GM23338 (cell line): ENCODE data around the gene GRID1. TPM values are rescaled to one million over a fixed set of nuclear protein-coding genes. Genes with fewer than 3 reads are reported as not detected.

ENCODE experiments used
- ATAC-seq: fragments of 200-7000 bp; cut with Tn5 transposase; 3 replicates; pipeline ENCODE4 v1.9.1; 2020
- DNase-seq: peaks from one replicate; pipeline ENCODE4 v3.0.0-alpha.2; 2015; ENCODE audit warnings: low spot score
- H2AFZ ChIP-seq: fragments of 200-600 bp; sonication (generic); 2 replicates; pipeline ENCODE4 v1.8.0; 2016; ENCODE audit warnings: antibody characterized with exemption, mild to moderate bottlenecking, moderate library complexity
- H3F3A ChIP-seq: fragments of 200-600 bp; sonication (generic); replicated peaks from 2 replicates; pipeline ENCODE4 v1.8.0; 2017; ENCODE audit warnings: antibody characterized with exemption, mixed run types, low read depth
- H3K27ac ChIP-seq: fragments of 200-600 bp; sonication (generic); 2 replicates; pipeline ENCODE4 v1.6.1; 2016; ENCODE audit warnings: low read depth
- H3K27me3 ChIP-seq: fragments of 200-600 bp; sonication (generic); 2 replicates; pipeline ENCODE4 v1.8.0; 2016; ENCODE audit warnings: mild to moderate bottlenecking, mixed run types, moderate library complexity; ENCODE audit not compliant: insufficient read depth
- H3K36me3 ChIP-seq: fragments of 200-600 bp; sonication (generic); 2 replicates; pipeline ENCODE4 v1.8.0; 2016; ENCODE audit warnings: mild to moderate bottlenecking; ENCODE audit not compliant: insufficient read depth
- H3K4me1 ChIP-seq: fragments of 200-600 bp; sonication (generic); 2 replicates; pipeline ENCODE4 v1.8.0; 2016; ENCODE audit warnings: mild to moderate bottlenecking, moderate library complexity; ENCODE audit not compliant: insufficient read depth
- H3K4me2 ChIP-seq: fragments of 200-600 bp; sonication (generic); 2 replicates; pipeline ENCODE4 v1.7.1; 2017; ENCODE audit warnings: mixed run types
- H3K4me3 ChIP-seq: fragments of 200-600 bp; sonication (generic); 2 replicates; pipeline ENCODE4 v1.6.1; 2016; ENCODE audit warnings: mixed run types
- H3K79me2 ChIP-seq: fragments of 200-600 bp; sonication (generic); replicated peaks from 2 replicates; pipeline ENCODE4 v1.8.0; 2017; ENCODE audit warnings: mild to moderate bottlenecking; ENCODE audit not compliant: insufficient read depth
- H3K9me2 ChIP-seq: fragments of 200-600 bp; sonication (generic); 2 replicates; pipeline ENCODE4 v1.8.0; 2017; ENCODE audit not compliant: insufficient read depth
- H4K20me1 ChIP-seq: fragments of 200-600 bp; sonication (generic); replicated peaks from 2 replicates; pipeline ENCODE4 v1.8.0; 2017; ENCODE audit warnings: mild to moderate bottlenecking; ENCODE audit not compliant: insufficient read depth
- H3K27ac Mint-ChIP-seq: 2 replicates; pipeline ENCODE4 v1.8.0; 2020; ENCODE audit warnings: inconsistent platforms, mild to moderate bottlenecking, moderate library complexity, mixed read lengths
- H3K27me3 Mint-ChIP-seq: 3 replicates; pipeline ENCODE4 v1.8.0; 2022; ENCODE audit warnings: low read depth, mild to moderate bottlenecking, moderate library complexity, mixed read lengths, inconsistent platforms; ENCODE audit not compliant: insufficient read depth, poor library complexity
- H3K36me3 Mint-ChIP-seq: 3 replicates; pipeline ENCODE4 v1.8.0; 2021; ENCODE audit warnings: low read depth, mild to moderate bottlenecking, inconsistent platforms, moderate library complexity, mixed read lengths
- H3K4me1 Mint-ChIP-seq: 3 replicates; pipeline ENCODE4 v1.8.0; 2020; ENCODE audit warnings: mild to moderate bottlenecking, inconsistent platforms, mixed read lengths
- H3K4me3 Mint-ChIP-seq: 3 replicates; pipeline ENCODE4 v1.8.0; 2021; ENCODE audit warnings: moderate library complexity, mild to moderate bottlenecking, inconsistent platforms, mixed read lengths
- H3K9me3 Mint-ChIP-seq: 3 replicates; pipeline ENCODE4 v1.8.0; 2020; ENCODE audit warnings: moderate library complexity, mild to moderate bottlenecking, inconsistent platforms, mixed read lengths
- CREB1 ChIP-seq: fragments of 250-450 bp; sonication (Bioruptor Pico); IDR thresholded peaks from 2 replicates; pipeline ENCODE4 v1.5.0; 2020; ENCODE audit warnings: low read depth, mild to moderate bottlenecking, moderate library complexity
- EZH2 ChIP-seq: fragments of 200-600 bp; sonication (generic); IDR thresholded peaks from one replicate; pipeline ENCODE4 v1.8.0; 2017; ENCODE audit warnings: antibody characterized with exemption, mild to moderate bottlenecking, low read depth; ENCODE audit not compliant: unreplicated experiment
- EZH2phosphoT487 ChIP-seq: fragments of 200-600 bp; sonication (generic); IDR thresholded peaks from one replicate; pipeline ENCODE4 v1.8.1; 2018; ENCODE audit warnings: antibody characterized with exemption; ENCODE audit not compliant: unreplicated experiment
- JUNB ChIP-seq: IDR thresholded peaks from one replicate; pipeline ENCODE4 v1.6.1; 2016; ENCODE audit warnings: antibody characterized with exemption; ENCODE audit not compliant: unreplicated experiment
- NANOG ChIP-seq: IDR thresholded peaks from 2 replicates; pipeline ENCODE4 v1.6.1; 2016; ENCODE audit warnings: antibody characterized with exemption, borderline replicate concordance
- POLR2AphosphoS5 ChIP-seq: IDR thresholded peaks from 2 replicates; pipeline ENCODE4 v1.6.1; 2016; ENCODE audit warnings: antibody characterized with exemption, low read depth
- STAT1 ChIP-seq: IDR thresholded peaks from one replicate; pipeline ENCODE4 v1.6.1; 2016; ENCODE audit warnings: antibody characterized with exemption; ENCODE audit not compliant: unreplicated experiment
- ZNF114 ChIP-seq: fragments of 250-450 bp; sonication (Bioruptor Pico); IDR thresholded peaks from 2 replicates; pipeline ENCODE4 v1.5.0; 2020; ENCODE audit warnings: mild to moderate bottlenecking, moderate library complexity
- ZNF331 ChIP-seq: fragments of 250-450 bp; sonication (Bioruptor Pico); IDR thresholded peaks from 2 replicates; pipeline ENCODE4 v1.5.0; 2020; ENCODE audit warnings: low read depth, mild to moderate bottlenecking, moderate library complexity
- polyA plus RNA-seq: library from polyadenylated mRNA; unstranded; fragments of >200 nt; fragmentation: Nextera tagmentation; extraction: Ambion mirVana; gene quantifications from 2 replicates; pipeline ENCODE4 v1.2.1, GENCODE V29; 2016
- total RNA-seq: library from RNA; depleted of rRNA; stranded (reverse); fragments of >200 nt; shearing (Covaris generic); gene quantifications from 2 replicates; pipeline ENCODE4 v1.2.3, GENCODE V29; 2014
- TF ChIP-seq, protein P1 (sequence below): IDR thresholded peaks from one replicate; pipeline ENCODE4 v1.6.1; 2018; ENCODE audit warnings: antibody characterized with exemption; ENCODE audit not compliant: unreplicated experiment
- TF ChIP-seq, protein P2 (sequence below), 2 experiments: fragments of 200-600 bp in 1 of 2; sonication (generic) in 1 of 2; conservative IDR thresholded peaks; 2 replicates each; pipeline versions ENCODE4 v1.5.1 to v1.6.1; 2016 to 2017; ENCODE audit warnings: antibody characterized with exemption in 2 of 2, low read depth in 2 of 2, mild to moderate bottlenecking in 2 of 2, moderate library complexity in 1 of 2
- TF ChIP-seq, protein P3 (sequence below): IDR thresholded peaks from 2 replicates; pipeline ENCODE4 v1.6.1; 2016; ENCODE audit warnings: antibody characterized with exemption
- TF ChIP-seq, protein P4 (sequence below): fragments of 250-450 bp; sonication (Bioruptor Pico); IDR thresholded peaks from 2 replicates; pipeline ENCODE4 v1.5.0; 2020; ENCODE audit warnings: mild to moderate bottlenecking, moderate library complexity

The GRID1 gene
- total and polyA plus RNA-seq, 2 experiments from 2014 or later = 0.14 to 0.15 TPM

DNA sequence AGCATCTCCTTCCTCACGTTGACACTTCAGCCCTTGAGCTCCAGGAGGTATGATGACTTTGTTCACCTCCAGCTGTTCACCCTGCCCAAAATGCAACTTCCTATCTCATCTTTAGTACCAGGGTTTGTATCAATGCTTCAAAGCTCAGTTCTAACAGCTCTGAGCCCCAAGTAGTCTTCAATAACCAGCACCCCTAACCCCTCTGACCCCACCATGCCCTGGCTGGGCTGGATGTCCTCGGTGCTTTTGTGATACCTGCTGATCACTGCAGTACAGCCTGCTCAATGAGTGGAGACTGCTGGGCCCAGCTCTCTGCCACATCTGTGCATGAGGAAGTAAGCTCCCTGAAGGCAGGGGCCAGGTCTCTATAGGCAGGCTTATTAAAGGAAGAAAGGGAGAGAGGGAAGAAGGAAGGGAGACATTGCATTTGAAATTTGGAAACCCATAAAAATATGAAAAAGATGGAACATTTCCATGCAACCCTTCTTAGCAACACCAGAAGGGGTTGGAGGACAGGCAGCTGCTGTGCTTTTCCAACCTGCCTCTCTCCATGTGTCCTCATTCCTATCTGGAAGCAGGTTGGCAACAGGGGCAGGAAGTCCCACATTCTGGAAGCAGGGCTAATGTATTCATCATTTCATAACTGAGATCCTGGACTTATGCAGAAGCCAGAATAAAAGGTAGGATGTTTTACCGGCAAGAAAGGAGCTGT, 756.1 kb downstream of the GRID1 start:
- Histone ChIP-seq H3K4me2 (no peak overlapping the region), H3K27ac (no peak overlapping the region), H3F3A (no peaks in the 10 kb centered on the region), H3K27me3 (no peaks in the 10 kb centered on the region), H3K36me3 (no peaks in the 10 kb centered on the region), H3K79me2 (no peaks in the 10 kb centered on the region), H3K4me1 (no peaks in the 10 kb centered on the region), H3K9me2 (no peaks in the 10 kb centered on the region), H3K4me3 (no peak overlapping the region), H4K20me1 (no peaks in the 10 kb centered on the region), H2AFZ (no peak overlapping the region)
- DNase-seq = no peak
- no peaks in the 10 kb centered on the region for H3K4me1 Mint-ChIP-seq
- no peak overlapping the region for H3K27ac Mint-ChIP-seq
- TF ChIP-seq CREB1 (CRISPR knock-in tag) = no peak
- no peak for TF ChIP-seq NANOG
- no peak for TF ChIP-seq ZNF331 (CRISPR knock-in tag)
- TF ChIP-seq POLR2AphosphoS5 = no peak
- TF ChIP-seq, protein P1, sequence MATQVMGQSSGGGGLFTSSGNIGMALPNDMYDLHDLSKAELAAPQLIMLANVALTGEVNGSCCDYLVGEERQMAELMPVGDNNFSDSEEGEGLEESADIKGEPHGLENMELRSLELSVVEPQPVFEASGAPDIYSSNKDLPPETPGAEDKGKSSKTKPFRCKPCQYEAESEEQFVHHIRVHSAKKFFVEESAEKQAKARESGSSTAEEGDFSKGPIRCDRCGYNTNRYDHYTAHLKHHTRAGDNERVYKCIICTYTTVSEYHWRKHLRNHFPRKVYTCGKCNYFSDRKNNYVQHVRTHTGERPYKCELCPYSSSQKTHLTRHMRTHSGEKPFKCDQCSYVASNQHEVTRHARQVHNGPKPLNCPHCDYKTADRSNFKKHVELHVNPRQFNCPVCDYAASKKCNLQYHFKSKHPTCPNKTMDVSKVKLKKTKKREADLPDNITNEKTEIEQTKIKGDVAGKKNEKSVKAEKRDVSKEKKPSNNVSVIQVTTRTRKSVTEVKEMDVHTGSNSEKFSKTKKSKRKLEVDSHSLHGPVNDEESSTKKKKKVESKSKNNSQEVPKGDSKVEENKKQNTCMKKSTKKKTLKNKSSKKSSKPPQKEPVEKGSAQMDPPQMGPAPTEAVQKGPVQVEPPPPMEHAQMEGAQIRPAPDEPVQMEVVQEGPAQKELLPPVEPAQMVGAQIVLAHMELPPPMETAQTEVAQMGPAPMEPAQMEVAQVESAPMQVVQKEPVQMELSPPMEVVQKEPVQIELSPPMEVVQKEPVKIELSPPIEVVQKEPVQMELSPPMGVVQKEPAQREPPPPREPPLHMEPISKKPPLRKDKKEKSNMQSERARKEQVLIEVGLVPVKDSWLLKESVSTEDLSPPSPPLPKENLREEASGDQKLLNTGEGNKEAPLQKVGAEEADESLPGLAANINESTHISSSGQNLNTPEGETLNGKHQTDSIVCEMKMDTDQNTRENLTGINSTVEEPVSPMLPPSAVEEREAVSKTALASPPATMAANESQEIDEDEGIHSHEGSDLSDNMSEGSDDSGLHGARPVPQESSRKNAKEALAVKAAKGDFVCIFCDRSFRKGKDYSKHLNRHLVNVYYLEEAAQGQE = no peak
- TF ChIP-seq, protein P2, sequence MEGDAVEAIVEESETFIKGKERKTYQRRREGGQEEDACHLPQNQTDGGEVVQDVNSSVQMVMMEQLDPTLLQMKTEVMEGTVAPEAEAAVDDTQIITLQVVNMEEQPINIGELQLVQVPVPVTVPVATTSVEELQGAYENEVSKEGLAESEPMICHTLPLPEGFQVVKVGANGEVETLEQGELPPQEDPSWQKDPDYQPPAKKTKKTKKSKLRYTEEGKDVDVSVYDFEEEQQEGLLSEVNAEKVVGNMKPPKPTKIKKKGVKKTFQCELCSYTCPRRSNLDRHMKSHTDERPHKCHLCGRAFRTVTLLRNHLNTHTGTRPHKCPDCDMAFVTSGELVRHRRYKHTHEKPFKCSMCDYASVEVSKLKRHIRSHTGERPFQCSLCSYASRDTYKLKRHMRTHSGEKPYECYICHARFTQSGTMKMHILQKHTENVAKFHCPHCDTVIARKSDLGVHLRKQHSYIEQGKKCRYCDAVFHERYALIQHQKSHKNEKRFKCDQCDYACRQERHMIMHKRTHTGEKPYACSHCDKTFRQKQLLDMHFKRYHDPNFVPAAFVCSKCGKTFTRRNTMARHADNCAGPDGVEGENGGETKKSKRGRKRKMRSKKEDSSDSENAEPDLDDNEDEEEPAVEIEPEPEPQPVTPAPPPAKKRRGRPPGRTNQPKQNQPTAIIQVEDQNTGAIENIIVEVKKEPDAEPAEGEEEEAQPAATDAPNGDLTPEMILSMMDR (conservative IDR thresholded peaks at IDR 0.05; ENCODE audit: low read depth in 2 of 2) = no peak
- TF ChIP-seq STAT1 = no peak
- TF ChIP-seq, protein P3, sequence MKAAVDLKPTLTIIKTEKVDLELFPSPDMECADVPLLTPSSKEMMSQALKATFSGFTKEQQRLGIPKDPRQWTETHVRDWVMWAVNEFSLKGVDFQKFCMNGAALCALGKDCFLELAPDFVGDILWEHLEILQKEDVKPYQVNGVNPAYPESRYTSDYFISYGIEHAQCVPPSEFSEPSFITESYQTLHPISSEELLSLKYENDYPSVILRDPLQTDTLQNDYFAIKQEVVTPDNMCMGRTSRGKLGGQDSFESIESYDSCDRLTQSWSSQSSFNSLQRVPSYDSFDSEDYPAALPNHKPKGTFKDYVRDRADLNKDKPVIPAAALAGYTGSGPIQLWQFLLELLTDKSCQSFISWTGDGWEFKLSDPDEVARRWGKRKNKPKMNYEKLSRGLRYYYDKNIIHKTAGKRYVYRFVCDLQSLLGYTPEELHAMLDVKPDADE = no peak
- TF ChIP-seq, protein P4, sequence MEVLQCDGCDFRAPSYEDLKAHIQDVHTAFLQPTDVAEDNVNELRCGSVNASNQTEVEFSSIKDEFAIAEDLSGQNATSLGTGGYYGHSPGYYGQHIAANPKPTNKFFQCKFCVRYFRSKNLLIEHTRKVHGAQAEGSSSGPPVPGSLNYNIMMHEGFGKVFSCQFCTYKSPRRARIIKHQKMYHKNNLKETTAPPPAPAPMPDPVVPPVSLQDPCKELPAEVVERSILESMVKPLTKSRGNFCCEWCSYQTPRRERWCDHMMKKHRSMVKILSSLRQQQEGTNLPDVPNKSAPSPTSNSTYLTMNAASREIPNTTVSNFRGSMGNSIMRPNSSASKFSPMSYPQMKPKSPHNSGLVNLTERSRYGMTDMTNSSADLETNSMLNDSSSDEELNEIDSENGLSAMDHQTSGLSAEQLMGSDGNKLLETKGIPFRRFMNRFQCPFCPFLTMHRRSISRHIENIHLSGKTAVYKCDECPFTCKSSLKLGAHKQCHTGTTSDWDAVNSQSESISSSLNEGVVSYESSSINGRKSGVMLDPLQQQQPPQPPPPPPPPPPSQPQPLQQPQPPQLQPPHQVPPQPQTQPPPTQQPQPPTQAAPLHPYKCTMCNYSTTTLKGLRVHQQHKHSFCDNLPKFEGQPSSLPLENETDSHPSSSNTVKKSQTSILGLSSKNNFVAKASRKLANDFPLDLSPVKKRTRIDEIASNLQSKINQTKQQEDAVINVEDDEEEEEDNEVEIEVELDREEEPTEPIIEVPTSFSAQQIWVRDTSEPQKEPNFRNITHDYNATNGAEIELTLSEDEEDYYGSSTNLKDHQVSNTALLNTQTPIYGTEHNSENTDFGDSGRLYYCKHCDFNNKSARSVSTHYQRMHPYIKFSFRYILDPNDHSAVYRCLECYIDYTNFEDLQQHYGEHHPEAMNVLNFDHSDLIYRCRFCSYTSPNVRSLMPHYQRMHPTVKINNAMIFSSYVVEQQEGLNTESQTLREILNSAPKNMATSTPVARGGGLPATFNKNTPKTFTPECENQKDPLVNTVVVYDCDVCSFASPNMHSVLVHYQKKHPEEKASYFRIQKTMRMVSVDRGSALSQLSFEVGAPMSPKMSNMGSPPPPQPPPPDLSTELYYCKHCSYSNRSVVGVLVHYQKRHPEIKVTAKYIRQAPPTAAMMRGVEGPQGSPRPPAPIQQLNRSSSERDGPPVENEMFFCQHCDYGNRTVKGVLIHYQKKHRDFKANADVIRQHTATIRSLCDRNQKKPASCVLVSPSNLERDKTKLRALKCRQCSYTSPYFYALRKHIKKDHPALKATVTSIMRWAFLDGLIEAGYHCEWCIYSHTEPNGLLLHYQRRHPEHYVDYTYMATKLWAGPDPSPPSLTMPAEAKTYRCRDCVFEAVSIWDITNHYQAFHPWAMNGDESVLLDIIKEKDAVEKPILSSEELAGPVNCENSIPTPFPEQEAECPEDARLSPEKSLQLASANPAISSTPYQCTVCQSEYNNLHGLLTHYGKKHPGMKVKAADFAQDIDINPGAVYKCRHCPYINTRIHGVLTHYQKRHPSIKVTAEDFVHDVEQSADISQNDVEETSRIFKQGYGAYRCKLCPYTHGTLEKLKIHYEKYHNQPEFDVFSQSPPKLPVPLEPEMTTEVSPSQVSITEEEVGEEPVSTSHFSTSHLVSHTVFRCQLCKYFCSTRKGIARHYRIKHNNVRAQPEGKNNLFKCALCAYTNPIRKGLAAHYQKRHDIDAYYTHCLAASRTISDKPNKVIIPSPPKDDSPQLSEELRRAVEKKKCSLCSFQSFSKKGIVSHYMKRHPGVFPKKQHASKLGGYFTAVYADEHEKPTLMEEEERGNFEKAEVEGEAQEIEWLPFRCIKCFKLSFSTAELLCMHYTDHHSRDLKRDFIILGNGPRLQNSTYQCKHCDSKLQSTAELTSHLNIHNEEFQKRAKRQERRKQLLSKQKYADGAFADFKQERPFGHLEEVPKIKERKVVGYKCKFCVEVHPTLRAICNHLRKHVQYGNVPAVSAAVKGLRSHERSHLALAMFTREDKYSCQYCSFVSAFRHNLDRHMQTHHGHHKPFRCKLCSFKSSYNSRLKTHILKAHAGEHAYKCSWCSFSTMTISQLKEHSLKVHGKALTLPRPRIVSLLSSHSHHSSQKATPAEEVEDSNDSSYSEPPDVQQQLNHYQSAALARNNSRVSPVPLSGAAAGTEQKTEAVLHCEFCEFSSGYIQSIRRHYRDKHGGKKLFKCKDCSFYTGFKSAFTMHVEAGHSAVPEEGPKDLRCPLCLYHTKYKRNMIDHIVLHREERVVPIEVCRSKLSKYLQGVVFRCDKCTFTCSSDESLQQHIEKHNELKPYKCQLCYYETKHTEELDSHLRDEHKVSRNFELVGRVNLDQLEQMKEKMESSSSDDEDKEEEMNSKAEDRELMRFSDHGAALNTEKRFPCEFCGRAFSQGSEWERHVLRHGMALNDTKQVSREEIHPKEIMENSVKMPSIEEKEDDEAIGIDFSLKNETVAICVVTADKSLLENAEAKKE (CRISPR knock-in tag) = no peak
- no peak for TF ChIP-seq EZH2phosphoT487
- no peak for TF ChIP-seq JUNB
- TF ChIP-seq EZH2 = no peak
- no peak for TF ChIP-seq ZNF114 (CRISPR knock-in tag)
- no peak for ATAC-seq
- H3K36me3 Mint-ChIP-seq = peaks cover 10% of the 10 kb centered on the region; the same call in 2 of the 3 replicates
- peaks cover 7% of the 10 kb centered on the region for H3K27me3 Mint-ChIP-seq
- H3K4me3 Mint-ChIP-seq = no peak overlapping the region
- H3K9me3 Mint-ChIP-seq = peaks cover 90% of the 10 kb centered on the region
